Naive B cell (primary cell): ENCODE measurements around the gene KISS1R. TPM values are rescaled to one million over a fixed set of nuclear protein-coding genes. Genes with fewer than 3 reads are reported as not detected.

ENCODE experiments used
- ATAC-seq, 2 donors: fragments of 150-1000 bp; cut with Tn5 transposase; 2 replicates each; pipeline ENCODE4 v1.10.0; 2021; ENCODE audit warnings: low read depth in 2 of 2, mild to moderate bottlenecking in 2 of 2, moderate library complexity in 2 of 2
- DNase-seq: peaks from one replicate; pipeline ENCODE4 v3.0.0; 2022
- H3K27ac Mint-ChIP-seq, 6 donors: one replicate each; pipeline ENCODE4 v1.8.0; 2020 to 2022; ENCODE audit warnings: mild to moderate bottlenecking in 6 of 6, mixed read lengths in 6 of 6, moderate library complexity in 5 of 6, inconsistent platforms in 2 of 6
- H3K27me3 Mint-ChIP-seq, 3 donors: one replicate each; pipeline ENCODE4 v1.8.0; 2021 to 2022; ENCODE audit warnings: mixed read lengths in 3 of 3, mild to moderate bottlenecking in 1 of 3
- H3K36me3 Mint-ChIP-seq, 2 donors: one replicate each; pipeline ENCODE4 v1.8.0; 2020 to 2022; ENCODE audit warnings: mixed read lengths in 2 of 2, inconsistent platforms in 1 of 2, mild to moderate bottlenecking in 1 of 2
- H3K4me1 Mint-ChIP-seq, 3 donors: one replicate each; pipeline ENCODE4 v1.8.0; 2020 to 2022; ENCODE audit warnings: mixed read lengths in 3 of 3, inconsistent platforms in 1 of 3, mild to moderate bottlenecking in 1 of 3, moderate library complexity in 1 of 3
- H3K4me3 Mint-ChIP-seq, 8 donors: one replicate each; pipeline ENCODE4 v1.8.0; 2020 to 2022; ENCODE audit warnings: mild to moderate bottlenecking in 8 of 8, mixed read lengths in 8 of 8, moderate library complexity in 8 of 8, inconsistent platforms in 2 of 8
- H3K9me3 Mint-ChIP-seq, 7 donors: one replicate each; pipeline ENCODE4 v1.8.0; 2020 to 2022; ENCODE audit warnings: mixed read lengths in 7 of 7, mild to moderate bottlenecking in 5 of 7, inconsistent platforms in 2 of 7, moderate library complexity in 1 of 7
- polyA plus RNA-seq, 6 donors: library from polyadenylated mRNA; unstranded; fragments of 300-500 nt; fragmentation: Illumina TruSeq; gene quantifications; one replicate each; pipeline ENCODE4 v1.2.3, GENCODE V29; 2021; ENCODE audit warnings: low read depth in 6 of 6

KISS1R gene
- polyA plus RNA-seq, 6 donors from 2014 or later: 0.17 to 0.42 (median 0.33) TPM; not detected in 2

GRCh38 chr19:925526-926322, 8.6 kb downstream of the KISS1R start, which contains the start of gene ARID3A:
ARID3A (plus strand) TSS chr19:926035; CDS start chr19:929529, 3,494 bp downstream.
- Mint-ChIP-seq H3K9me3 (no peaks in the 10 kb centered on the region), H3K27me3 (no peaks in the 10 kb centered on the region), H3K4me3 (peak within 1 kb of the TSS; percentile 83 to 93 (median 90)), H3K27ac (peak within 1 kb of the TSS; percentile 81 to 97 (median 93)), H3K36me3 (no peaks in the 10 kb centered on the region), H3K4me1 (peaks cover 8 to 23% (median 20%) of the 10 kb centered on the region in 3 donors)
- peak; percentile 82 for DNase-seq
- ATAC-seq: peak; percentile 61 to 71

GRCh38 chr19:926323-926588, 9.1 kb downstream of the KISS1R start:
- Mint-ChIP-seq H3K27ac (peak overlapping the region in 4 of 6 donors; percentile 26 to 84 (median 64)), H3K4me1 (peaks cover 6 to 18% (median 14%) of the 10 kb centered on the region in 3 donors), H3K27me3 (no peaks in the 10 kb centered on the region), H3K9me3 (no peaks in the 10 kb centered on the region), H3K4me3 (peak overlapping the region; percentile 71 to 90 (median 82)), H3K36me3 (no peaks in the 10 kb centered on the region)
- DNase-seq (no peak), ATAC-seq (no peak)

- Mint-ChIP-seq H3K9me3 (no peaks in the 10 kb centered on the region), H3K4me3 (peak overlapping the region; percentile 83 to 91 (median 89)), H3K4me1 (peaks cover 4 to 14% (median 9%) of the 10 kb centered on the region in 3 donors), H3K36me3 (no peaks in the 10 kb centered on the region), H3K27ac (peak overlapping the region in 5 of 6 donors; percentile 47 to 95 (median 92)), H3K27me3 (no peaks in the 10 kb centered on the region)
- ATAC-seq: peak; percentile 28 to 29
- DNase-seq: peak; percentile 62
Observed at GRCh38 chr19:926589-927350, 9.6 kb downstream of the KISS1R start.

- Mint-ChIP-seq H3K9me3 (no peaks in the 10 kb centered on the region), H3K4me1 (peaks cover 3 to 16% (median 11%) of the 10 kb centered on the region in 3 donors), H3K36me3 (no peaks in the 10 kb centered on the region), H3K4me3 (peak overlapping the region; percentile 20 to 83 (median 58)), H3K27ac (peak overlapping the region in 1 of 6 donors; percentile 75), H3K27me3 (no peaks in the 10 kb centered on the region)
- DNase-seq: no peak
- ATAC-seq: no peak
Observed at GRCh38 chr19:927351-927779, 10.2 kb downstream of the KISS1R start.

GRCh38 chr19:927780-928401, 10.8 kb downstream of the KISS1R start:
- Mint-ChIP-seq H3K36me3 (no peaks in the 10 kb centered on the region), H3K27me3 (no peaks in the 10 kb centered on the region), H3K9me3 (no peaks in the 10 kb centered on the region), H3K27ac (peak overlapping the region in 2 of 6 donors; percentile 24 to 75), H3K4me1 (peaks cover 8 to 19% (median 16%) of the 10 kb centered on the region in 3 donors), H3K4me3 (peak overlapping the region; percentile 15 to 83 (median 56))
- DNase-seq: no peak
- no peak for ATAC-seq

GRCh38 chr19:928471-929202, 11.5 kb downstream of the KISS1R start:
- Mint-ChIP-seq H3K36me3 (no peaks in the 10 kb centered on the region), H3K9me3 (no peaks in the 10 kb centered on the region), H3K4me3 (peak overlapping the region in 5 of 8 donors; percentile 29 to 68 (median 54)), H3K4me1 (peaks cover 10 to 21% (median 17%) of the 10 kb centered on the region in 3 donors), H3K27me3 (no peaks in the 10 kb centered on the region), H3K27ac (peak overlapping the region in 1 of 6 donors; percentile 66)
- no peak for DNase-seq
- ATAC-seq: no peak

GRCh38 chr19:929203-929890, 12.2 kb downstream of the KISS1R start:
- peak overlapping the region in 2 of 8 donors; percentile 40 to 59 for H3K4me3 Mint-ChIP-seq
- peaks cover 10 to 21% (median 14%) of the 10 kb centered on the region in 3 donors for H3K4me1 Mint-ChIP-seq
- H3K27ac Mint-ChIP-seq: no peak overlapping the region
- DNase-seq (no peak), ATAC-seq (no peak)
- no peaks in the 10 kb centered on the region for H3K27me3 Mint-ChIP-seq
- H3K36me3 Mint-ChIP-seq: no peaks in the 10 kb centered on the region
- no peaks in the 10 kb centered on the region for H3K9me3 Mint-ChIP-seq

GRCh38 chr19:929891-930258, 12.7 kb downstream of the KISS1R start:
- no peak for DNase-seq
- no peaks in the 10 kb centered on the region for H3K27me3 Mint-ChIP-seq
- H3K36me3 Mint-ChIP-seq: no peaks in the 10 kb centered on the region
- no peak overlapping the region for H3K27ac Mint-ChIP-seq
- H3K9me3 Mint-ChIP-seq: no peaks in the 10 kb centered on the region
- peaks cover 10 to 22% (median 12%) of the 10 kb centered on the region in 3 donors for H3K4me1 Mint-ChIP-seq
- ATAC-seq: no peak
- H3K4me3 Mint-ChIP-seq: peak overlapping the region in 2 of 8 donors; percentile 16 to 59

- Mint-ChIP-seq H3K9me3 (no peaks in the 10 kb centered on the region), H3K27ac (peak overlapping the region in 3 of 6 donors; percentile 59 to 96 (median 90)), H3K4me3 (peak overlapping the region in 4 of 8 donors; percentile 51 to 84 (median 68)), H3K27me3 (no peaks in the 10 kb centered on the region), H3K36me3 (no peaks in the 10 kb centered on the region), H3K4me1 (peaks cover 10 to 35% (median 10%) of the 10 kb centered on the region in 3 donors)
- DNase-seq (no peak), ATAC-seq (no peak)
Observed at GRCh38 chr19:931860-932647, 14.9 kb downstream of the KISS1R start.

GRCh38 chr19:932648-933552, 15.8 kb downstream of the KISS1R start:
- peaks cover 0 to 4% (median 0%) of the 10 kb centered on the region in 7 donors for H3K9me3 Mint-ChIP-seq
- peak; percentile 68 to 72 for ATAC-seq

GRCh38 chr19:933553-933882, 16.4 kb downstream of the KISS1R start:
- Mint-ChIP-seq H3K4me3 (no peak overlapping the region), H3K9me3 (peaks cover 0 to 4% (median 0%) of the 10 kb centered on the region in 7 donors), H3K4me1 (peaks cover 14 to 35% (median 14%) of the 10 kb centered on the region in 3 donors), H3K27ac (peak overlapping the region in 1 of 6 donors; percentile 29), H3K27me3 (no peaks in the 10 kb centered on the region), H3K36me3 (no peaks in the 10 kb centered on the region)
- ATAC-seq (no peak), DNase-seq (no peak)

More at GRCh38 chr19:932648-933552, 15.8 kb downstream of the KISS1R start:
- Mint-ChIP-seq H3K4me1 (peaks cover 14 to 35% (median 14%) of the 10 kb centered on the region in 3 donors), H3K36me3 (no peaks in the 10 kb centered on the region), H3K27me3 (no peaks in the 10 kb centered on the region), H3K27ac (peak overlapping the region in 5 of 6 donors; percentile 29 to 90 (median 82)), H3K4me3 (peak overlapping the region in 6 of 8 donors; percentile 39 to 79 (median 76))
- DNase-seq: peak; percentile 33
